ENCODE data around the gene CST4.

CST4 gene

DNA sequence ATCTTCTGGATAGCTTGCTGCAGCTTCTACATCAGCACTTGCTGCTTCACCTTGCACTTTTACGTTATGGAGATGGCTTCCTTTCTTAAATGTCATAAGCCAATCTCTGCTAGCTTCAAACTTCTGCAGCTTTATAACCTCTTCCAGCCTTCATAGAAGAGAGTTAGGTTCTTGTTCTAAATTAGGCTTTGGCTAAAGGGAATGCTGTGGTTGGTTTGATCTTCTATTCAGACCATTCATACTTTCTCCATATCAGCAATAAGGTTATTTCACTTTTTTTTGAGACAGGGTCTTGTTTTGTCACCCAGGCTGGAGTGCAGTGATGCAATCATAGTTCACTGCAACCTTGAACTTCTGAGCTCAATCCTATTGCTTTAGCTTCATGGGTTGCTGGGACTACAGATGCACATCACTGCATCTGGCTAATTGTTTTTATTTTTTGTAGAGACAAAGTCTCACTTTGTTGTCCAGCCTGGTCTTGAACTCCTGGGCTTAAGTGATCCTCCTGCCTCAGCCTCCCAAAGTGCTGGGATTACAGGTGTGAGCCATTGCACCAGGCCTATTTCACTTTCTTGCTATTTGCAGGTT lies 38.9 kb downstream of the CST4 start:
- no peaks in the 10 kb centered on the region for H3K9me3 Mint-ChIP-seq
- peaks cover 5% of the 10 kb centered on the region for H3K27me3 Mint-ChIP-seq
- ATAC-seq, result no peak
- no peak overlapping the region for H3K4me3 Mint-ChIP-seq
- H3K4me1 Mint-ChIP-seq, result no peaks in the 10 kb centered on the region
- no peak overlapping the region for H3K27ac Mint-ChIP-seq
- no peak for DNase-seq
- no peaks in the 10 kb centered on the region for H3K36me3 Mint-ChIP-seq (ENCODE audit: low read depth)

- no peak overlapping the region for H3K27ac Mint-ChIP-seq
- no peak overlapping the region for H3K4me3 Mint-ChIP-seq
- no peaks in the 10 kb centered on the region for H3K36me3 Mint-ChIP-seq (ENCODE audit: low read depth)
- ATAC-seq (no peak), DNase-seq (no peak)
- no peaks in the 10 kb centered on the region for H3K9me3 Mint-ChIP-seq
- H3K4me1 Mint-ChIP-seq, result no peaks in the 10 kb centered on the region
- peaks cover 3% of the 10 kb centered on the region for H3K27me3 Mint-ChIP-seq
Observed at GRCh38 chr20:23649242-23649641, 39.6 kb downstream of the CST4 start.

- no peak for ATAC-seq
- Mint-ChIP-seq H3K9me3 (no peaks in the 10 kb centered on the region), H3K27me3 (peaks cover 2% of the 10 kb centered on the region)
Observed at GRCh38 chr20:23647346-23647745, 41.5 kb downstream of the CST4 start.

GRCh38 chr20:23646106-23646873 lies 42.5 kb downstream of the CST4 start:
- Mint-ChIP-seq H3K27ac (no peak overlapping the region), H3K27me3 (peaks cover 2% of the 10 kb centered on the region), H3K36me3 (ENCODE audit: low read depth) (no peaks in the 10 kb centered on the region), H3K4me1 (peaks cover 2% of the 10 kb centered on the region), H3K4me3 (no peak overlapping the region), H3K9me3 (no peaks in the 10 kb centered on the region)
- no peak for DNase-seq
- no peak for ATAC-seq

More at GRCh38 chr20:23647346-23647745, 41.5 kb downstream of the CST4 start:
- Mint-ChIP-seq H3K4me3 (no peak overlapping the region), H3K36me3 (ENCODE audit: low read depth) (no peaks in the 10 kb centered on the region), H3K4me1 (peaks cover 2% of the 10 kb centered on the region), H3K27ac (no peak overlapping the region)
- DNase-seq, result no peak

DNA sequence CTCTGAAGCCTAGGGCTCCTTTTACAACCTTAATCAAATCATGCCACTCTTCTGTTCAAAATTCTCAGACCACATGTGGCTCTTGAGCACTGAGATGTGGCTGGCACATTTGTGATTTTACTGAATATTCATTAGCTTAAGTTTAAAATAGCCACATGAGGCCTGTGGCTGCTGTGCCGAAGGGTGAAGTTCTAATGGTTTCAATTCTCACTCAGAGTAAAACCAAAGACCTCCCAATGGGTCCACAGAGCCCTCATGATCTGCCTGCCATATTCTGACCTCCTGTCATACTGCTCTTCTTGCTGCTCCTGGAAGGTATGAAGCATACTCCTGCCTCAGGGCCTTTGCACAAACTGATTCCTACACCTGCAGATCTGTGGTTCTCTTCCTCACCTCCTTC lies 43.3 kb downstream of the CST4 start:
- Mint-ChIP-seq H3K36me3 (ENCODE audit: low read depth) (no peaks in the 10 kb centered on the region), H3K4me3 (no peak overlapping the region), H3K9me3 (no peaks in the 10 kb centered on the region), H3K27me3 (peaks cover 2% of the 10 kb centered on the region), H3K4me1 (peaks cover 2% of the 10 kb centered on the region), H3K27ac (no peak overlapping the region)
- no peak for ATAC-seq
- no peak for DNase-seq

DNA sequence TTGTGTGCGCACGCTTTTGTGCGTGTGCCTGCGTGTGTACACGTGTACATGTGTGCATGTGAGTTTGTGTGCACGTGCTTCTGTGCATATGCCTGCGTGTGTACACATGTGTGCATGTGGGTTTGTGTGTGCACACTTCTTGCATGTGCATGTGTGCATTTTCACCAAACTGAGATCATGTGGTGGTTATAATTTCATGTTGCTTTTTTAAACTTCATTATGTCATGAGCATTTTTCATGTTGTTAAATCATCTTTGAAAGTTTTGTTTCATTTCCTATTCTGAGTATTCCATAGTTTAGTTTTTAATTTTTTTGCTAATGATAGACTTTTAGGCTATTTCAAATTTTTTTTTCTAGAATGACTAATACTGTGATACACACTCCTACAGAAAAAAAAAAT lies 44.7 kb downstream of the CST4 start:
- H3K9me3 Mint-ChIP-seq, result no peaks in the 10 kb centered on the region
- H3K36me3 Mint-ChIP-seq (ENCODE audit: low read depth), result no peaks in the 10 kb centered on the region
- peaks cover 2% of the 10 kb centered on the region for H3K4me1 Mint-ChIP-seq
- no peak overlapping the region for H3K4me3 Mint-ChIP-seq
- DNase-seq, result no peak
- ATAC-seq, result no peak
- no peak overlapping the region for H3K27ac Mint-ChIP-seq
- H3K27me3 Mint-ChIP-seq, result peaks cover 5% of the 10 kb centered on the region

DNA sequence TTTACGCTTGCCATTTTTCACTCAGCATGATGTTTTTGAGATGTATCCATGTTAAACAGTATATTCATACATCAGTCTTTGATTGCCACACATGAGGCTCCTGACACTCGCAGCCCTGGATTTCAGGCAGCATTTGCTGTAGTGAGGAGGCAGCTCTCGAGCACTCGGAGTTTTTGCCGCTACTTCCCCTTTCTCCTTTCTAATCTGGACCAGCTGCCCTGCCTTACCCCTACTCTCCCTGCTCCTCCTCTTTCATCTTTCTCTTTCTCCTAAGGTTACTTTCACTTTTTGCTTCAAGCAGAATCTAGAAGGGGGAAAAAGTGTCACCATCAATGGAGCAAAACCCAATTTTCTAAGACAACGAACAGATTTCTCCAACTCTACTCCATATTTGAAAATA lies 45.2 kb downstream of the CST4 start:
- no peak for DNase-seq
- no peak overlapping the region for H3K27ac Mint-ChIP-seq
- no peaks in the 10 kb centered on the region for H3K9me3 Mint-ChIP-seq
- ATAC-seq, result no peak
- no peaks in the 10 kb centered on the region for H3K36me3 Mint-ChIP-seq (ENCODE audit: low read depth)
- H3K4me3 Mint-ChIP-seq, result no peak overlapping the region
- H3K27me3 Mint-ChIP-seq, result peaks cover 9% of the 10 kb centered on the region
- H3K4me1 Mint-ChIP-seq, result peaks cover 2% of the 10 kb centered on the region

DNA sequence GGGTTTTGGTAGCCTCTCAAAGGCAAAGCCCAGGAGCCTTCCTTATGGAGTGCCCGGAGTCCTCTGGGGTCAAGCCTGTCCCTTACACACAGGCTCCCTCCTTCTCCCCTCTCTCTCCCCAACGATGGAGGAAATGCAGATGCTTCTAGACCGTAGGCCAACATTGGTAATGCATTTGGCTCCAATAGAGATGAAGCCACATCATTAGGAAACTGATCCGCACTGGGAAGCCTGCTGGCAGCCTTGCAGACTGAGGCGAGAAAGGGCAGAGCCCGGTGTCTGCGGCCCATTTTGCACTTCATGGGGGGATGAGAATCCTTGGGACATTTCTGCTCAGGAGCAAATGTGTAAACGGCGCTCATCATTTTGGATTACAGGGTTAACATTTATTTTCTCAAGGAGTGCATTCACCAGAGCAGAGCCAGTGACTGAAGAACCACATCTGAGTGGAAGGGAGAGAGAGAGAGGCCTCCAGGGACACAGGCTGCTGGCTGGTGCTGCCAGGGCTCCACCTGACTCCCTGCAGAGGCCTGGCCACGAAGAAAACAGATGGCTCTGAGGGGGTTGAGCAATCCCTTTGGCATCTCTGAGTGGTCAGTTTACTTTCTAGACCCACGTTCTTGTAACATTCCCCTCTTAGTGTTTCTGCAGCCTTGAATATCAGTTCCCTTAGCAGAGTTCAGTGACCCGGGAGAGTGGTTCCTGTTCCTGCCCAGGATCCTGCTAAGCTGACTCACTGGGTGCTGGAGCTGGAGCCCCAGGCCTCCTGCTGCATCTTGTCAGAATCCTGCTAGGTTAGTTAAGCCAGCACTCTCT lies 46.7 kb downstream of the CST4 start:
- no peak for ATAC-seq
- no peaks in the 10 kb centered on the region for H3K36me3 Mint-ChIP-seq (ENCODE audit: low read depth)
- H3K4me1 Mint-ChIP-seq, result peaks cover 2% of the 10 kb centered on the region
- DNase-seq, result no peak
- no peak overlapping the region for H3K4me3 Mint-ChIP-seq
- H3K9me3 Mint-ChIP-seq, result no peaks in the 10 kb centered on the region
- H3K27ac Mint-ChIP-seq, result no peak overlapping the region
- H3K27me3 Mint-ChIP-seq, result peaks cover 12% of the 10 kb centered on the region

DNA sequence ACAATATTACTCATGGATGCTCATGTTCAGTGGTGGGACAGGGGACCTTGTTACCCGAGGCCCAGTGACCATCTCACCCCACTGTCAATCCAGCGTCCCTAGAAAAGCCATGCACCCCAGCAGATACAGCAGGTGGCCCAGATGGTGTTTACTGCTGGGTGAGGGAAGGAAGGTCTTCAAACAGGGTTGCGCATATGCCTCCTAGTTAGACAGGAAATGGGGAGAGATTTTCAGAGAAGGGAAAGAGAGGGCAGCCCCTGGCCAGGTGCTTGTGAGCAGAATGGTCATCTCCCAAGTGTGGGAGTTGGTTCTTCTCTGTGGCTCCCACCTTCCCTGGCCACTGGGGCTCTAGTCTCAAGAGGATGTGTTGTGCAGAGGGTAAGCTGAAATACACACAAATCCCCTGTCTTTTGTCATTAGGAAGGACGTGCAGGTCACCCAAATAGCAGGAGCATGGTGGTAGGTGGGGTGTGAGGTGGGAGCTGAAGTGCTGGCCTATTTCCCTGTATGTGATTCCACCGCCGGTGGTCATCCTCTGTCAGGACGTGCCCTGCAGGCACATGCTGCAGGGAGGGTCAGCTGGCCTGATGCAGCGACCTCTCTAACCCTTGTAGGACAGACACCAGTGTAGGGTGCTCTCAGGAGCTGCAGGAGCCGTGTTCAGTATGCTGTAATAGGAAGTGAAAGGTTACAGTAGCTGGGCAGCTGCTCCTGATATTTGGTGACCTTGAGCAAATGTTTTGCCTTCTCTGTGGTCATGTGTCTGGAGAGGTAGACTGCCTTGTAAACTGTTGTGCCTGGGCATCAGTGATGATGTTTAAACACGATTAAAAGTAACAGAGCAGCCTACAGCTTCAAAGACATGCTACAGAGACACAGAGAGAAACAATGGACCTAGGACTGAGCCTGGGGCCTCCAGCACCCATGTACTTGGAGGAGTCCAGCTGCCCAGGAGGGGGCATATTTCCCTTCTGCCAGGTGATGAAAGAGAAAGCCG lies 47.9 kb downstream of the CST4 start:
- ATAC-seq (no peak), DNase-seq (no peak)
- Mint-ChIP-seq H3K27me3 (peaks cover 21% of the 10 kb centered on the region), H3K36me3 (ENCODE audit: low read depth) (no peaks in the 10 kb centered on the region), H3K4me1 (peaks cover 5% of the 10 kb centered on the region), H3K27ac (no peak overlapping the region), H3K9me3 (no peaks in the 10 kb centered on the region), H3K4me3 (no peak overlapping the region)

- Mint-ChIP-seq H3K36me3 (ENCODE audit: low read depth) (no peaks in the 10 kb centered on the region), H3K27me3 (peaks cover 20% of the 10 kb centered on the region), H3K27ac (no peak overlapping the region), H3K4me1 (peaks cover 5% of the 10 kb centered on the region), H3K9me3 (no peaks in the 10 kb centered on the region), H3K4me3 (no peak overlapping the region)
- DNase-seq, result no peak
- no peak for ATAC-seq
Observed at GRCh38 chr20:23640018-23640601, 48.7 kb downstream of the CST4 start.

DNA sequence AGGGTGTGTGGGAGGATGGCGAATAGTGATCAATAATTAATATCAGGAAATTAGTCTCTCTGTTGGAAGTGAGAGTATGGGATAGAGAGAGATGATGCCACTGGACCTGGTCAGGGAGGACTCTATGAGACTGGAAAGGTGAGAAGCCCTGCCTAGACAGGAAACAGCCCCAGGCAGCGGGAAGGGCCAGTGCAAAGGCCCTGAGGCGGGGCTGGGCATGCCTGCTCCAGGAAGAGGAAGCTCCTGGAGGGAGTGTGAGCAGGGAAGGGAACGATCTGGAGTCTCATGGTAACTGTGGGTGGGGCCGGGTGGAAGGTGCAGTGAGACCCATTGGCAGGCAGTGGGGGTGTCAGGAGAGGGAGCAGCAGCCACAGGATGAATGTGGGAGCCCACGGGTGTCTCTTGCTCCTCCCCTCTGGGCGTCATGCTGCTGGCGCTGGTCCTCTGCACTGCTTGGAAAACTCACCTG lies 49.3 kb downstream of the CST4 start:
- Mint-ChIP-seq H3K36me3 (ENCODE audit: low read depth) (no peaks in the 10 kb centered on the region), H3K27me3 (peaks cover 19% of the 10 kb centered on the region), H3K4me1 (peaks cover 5% of the 10 kb centered on the region), H3K4me3 (no peak overlapping the region), H3K27ac (no peak overlapping the region), H3K9me3 (no peaks in the 10 kb centered on the region)
- no peak for DNase-seq
- ATAC-seq, result no peak

GRCh38 chr20:23638309-23638708 lies 50.5 kb downstream of the CST4 start:
- Mint-ChIP-seq H3K27me3 (peaks cover 19% of the 10 kb centered on the region), H3K36me3 (ENCODE audit: low read depth) (no peaks in the 10 kb centered on the region), H3K27ac (no peak overlapping the region), H3K4me3 (no peak overlapping the region), H3K9me3 (no peaks in the 10 kb centered on the region), H3K4me1 (peaks cover 4% of the 10 kb centered on the region)
- ATAC-seq (no peak), DNase-seq (no peak)

DNA sequence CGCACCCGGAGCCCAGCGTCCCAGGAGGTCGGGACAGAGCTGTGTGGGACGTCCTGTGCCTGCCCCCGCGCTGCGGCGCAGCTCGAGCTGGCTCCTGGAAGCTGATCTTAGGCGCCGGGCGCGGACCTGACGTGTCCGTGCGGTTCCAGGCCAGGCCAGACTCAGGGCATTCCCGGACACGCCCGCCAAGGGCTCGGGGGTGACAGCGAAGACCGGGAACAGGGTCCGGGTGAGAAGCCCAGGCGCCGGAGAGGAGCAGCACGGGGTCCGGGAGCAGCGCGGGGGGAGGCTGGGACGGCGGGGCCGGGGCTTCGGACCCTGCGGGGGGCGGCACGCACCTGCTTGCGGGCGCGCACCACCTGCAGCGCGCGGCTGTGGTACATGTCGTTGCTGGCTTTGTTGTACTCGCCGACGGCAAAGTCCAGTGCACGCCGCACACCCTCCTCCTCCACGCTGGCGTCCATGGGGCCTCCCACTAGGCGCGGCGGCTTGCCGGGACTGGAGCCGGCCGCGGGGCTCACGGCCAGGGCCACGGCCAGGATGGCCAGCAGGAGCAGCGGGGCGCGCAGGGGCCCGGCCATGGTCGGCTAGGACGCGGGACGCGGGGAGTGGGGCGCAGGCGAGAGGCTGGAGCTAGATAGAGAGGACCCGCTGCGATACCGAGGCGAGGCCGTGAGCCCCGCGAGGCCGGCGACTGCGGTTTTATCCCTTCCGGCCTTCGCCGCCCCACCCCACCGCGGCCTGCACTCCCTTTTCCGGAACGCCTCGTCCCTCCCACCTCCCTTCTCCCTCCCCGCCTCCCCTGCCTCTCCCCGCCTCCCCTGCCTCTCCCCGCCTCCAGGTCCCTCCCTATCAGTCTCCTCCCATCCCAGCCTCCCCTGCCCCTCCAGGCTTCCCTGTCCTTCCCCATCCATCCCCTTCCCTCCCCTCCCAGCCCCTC lies 51.3 kb downstream of the CST4 start, which contains the start of gene CST3:
CST3 (minus strand) TSS at position 674 of the 940 bp plus-strand sequence; CDS start at position 581, 93 bp downstream.
- Mint-ChIP-seq H3K4me1 (peaks cover 4% of the 10 kb centered on the region), H3K4me3 (peak within 1 kb of the TSS; percentile 45), H3K36me3 (ENCODE audit: low read depth) (no peaks in the 10 kb centered on the region), H3K27me3 (peaks cover 19% of the 10 kb centered on the region), H3K9me3 (no peaks in the 10 kb centered on the region), H3K27ac (no peak within 1 kb of the TSS)
- DNase-seq (peak; percentile 31), ATAC-seq (no peak)

Data from activated naive CD8-positive, alpha-beta T cell treated with anti-CD3 and anti-CD28 coated beads, Interleukin-2, amount 50 U/mL, for 24 hours (primary cell).